ENCODE measurements around the gene UBQLNL.

The UBQLNL gene

GRCh38 chr11:5516599-5516998 is at the start of gene UBQLNL:
Gene UBQLNL, minus strand, starts transcription at chr11:5516699. Its CDS starts 258 bp downstream, at chr11:5516441.
- no peak for DNase-seq (ENCODE audit: low spot score)

- DNase-seq (ENCODE audit: low spot score), result peak; percentile 47
Observed at GRCh38 chr11:5564259-5565019, 47.9 kb upstream of the UBQLNL start.

GRCh38 chr11:5557751-5558150 is 41.3 kb upstream of the UBQLNL start:
- no peak for DNase-seq (ENCODE audit: low spot score)

GRCh38 chr11:5556596-5557188 is 40.2 kb upstream of the UBQLNL start:
- no peak for DNase-seq (ENCODE audit: low spot score)

GRCh38 chr11:5553343-5553742 is 36.8 kb upstream of the UBQLNL start:
- DNase-seq (ENCODE audit: low spot score), result peak; percentile 52

GRCh38 chr11:5550440-5551095 is 34.1 kb upstream of the UBQLNL start:
- peak; percentile 86 for DNase-seq (ENCODE audit: low spot score)

- DNase-seq (ENCODE audit: low spot score), result no peak
Observed at GRCh38 chr11:5548440-5548839, 31.9 kb upstream of the UBQLNL start, which contains the start of gene OR52H1. Gene OR52H1, minus strand, starts transcription at chr11:5548540. Its CDS starts 3,035 bp downstream, at chr11:5545505.

GRCh38 chr11:5547982-5548381 is 31.5 kb upstream of the UBQLNL start:
- no peak for DNase-seq (ENCODE audit: low spot score)

GRCh38 chr11:5546457-5546856 is 30.0 kb upstream of the UBQLNL start:
- DNase-seq (ENCODE audit: low spot score), result no peak

GRCh38 chr11:5541427-5541826 is 24.9 kb upstream of the UBQLNL start:
- no peak for DNase-seq (ENCODE audit: low spot score)

- DNase-seq (ENCODE audit: low spot score), result no peak
Observed at GRCh38 chr11:5536482-5536881, 20.0 kb upstream of the UBQLNL start.

- DNase-seq (ENCODE audit: low spot score), result no peak
Observed at GRCh38 chr11:5534046-5534445, 17.5 kb upstream of the UBQLNL start.

- no peak for DNase-seq (ENCODE audit: low spot score)
Observed at GRCh38 chr11:5531053-5531831, 14.7 kb upstream of the UBQLNL start.

- DNase-seq (ENCODE audit: low spot score), result no peak
Observed at GRCh38 chr11:5528495-5528894, 12.0 kb upstream of the UBQLNL start.

- DNase-seq (ENCODE audit: low spot score), result no peak
Observed at GRCh38 chr11:5527716-5528115, 11.2 kb upstream of the UBQLNL start.

- DNase-seq (ENCODE audit: low spot score), result no peak
Observed at GRCh38 chr11:5524756-5525155, 8.3 kb upstream of the UBQLNL start.

GRCh38 chr11:5522308-5522707 is 5.8 kb upstream of the UBQLNL start:
- no peak for DNase-seq (ENCODE audit: low spot score)

- DNase-seq (ENCODE audit: low spot score), result peak; percentile 11
Observed at GRCh38 chr11:5521540-5521939, 5.0 kb upstream of the UBQLNL start.

- no peak for DNase-seq (ENCODE audit: low spot score)
Observed at GRCh38 chr11:5514841-5515240, 1.7 kb downstream of the UBQLNL start.

GRCh38 chr11:5509803-5510202 is 6.7 kb downstream of the UBQLNL start, which contains the start of gene UBQLN3:
Gene UBQLN3, minus strand, starts transcription at chr11:5509957. Its CDS starts 399 bp downstream, at chr11:5509558.
- DNase-seq (ENCODE audit: low spot score), result no peak

GRCh38 chr11:5508605-5509004 is 7.9 kb downstream of the UBQLNL start:
- no peak for DNase-seq (ENCODE audit: low spot score)

GRCh38 chr11:5507933-5508305 is 8.6 kb downstream of the UBQLNL start:
- DNase-seq (ENCODE audit: low spot score), result no peak
